ENCODE measurements around the gene ASIC3. TPM values are rescaled to one million over a fixed set of nuclear protein-coding genes. Genes with fewer than 3 reads are reported as not detected.

The ASIC3 gene
- total and polyA plus RNA-seq, 2 of the 8 experiments (the other 6 are each of a cell fraction or from before 2014, with no cell fraction given), result 1.6 to 1.9 TPM

DNA sequence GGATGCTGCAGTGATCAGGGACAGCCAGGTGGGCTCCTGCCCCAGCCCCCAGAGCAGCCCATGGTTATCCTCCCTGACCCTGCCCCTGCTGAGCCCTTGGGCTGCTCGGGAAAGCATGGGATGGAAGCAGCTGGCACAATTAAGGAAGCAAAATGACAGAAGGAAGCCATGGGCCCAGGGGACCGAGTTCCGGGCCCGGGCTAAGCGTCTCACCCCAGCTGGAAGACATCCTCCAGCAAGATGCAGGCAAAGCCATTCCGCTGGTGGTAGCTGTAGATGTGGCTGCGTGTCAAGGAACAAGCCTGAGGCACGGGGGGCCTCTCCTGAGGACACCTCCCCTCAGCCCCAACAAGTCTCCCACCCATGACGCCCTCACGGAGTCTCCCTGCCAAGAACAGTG lies 25.1 kb upstream of the ASIC3 start:
- no peak overlapping the region for H3K9ac ChIP-seq (replicated peaks in 1 of 4; ENCODE audit: extremely low read depth in 1 of 4, low read depth in 3 of 4, low read length in 3 of 4)
- H3K14ac ChIP-seq (ENCODE audit: insufficient read length), result no peak overlapping the region
- H4K91ac ChIP-seq (replicated peaks; ENCODE audit: insufficient read length, low read length), result no peak overlapping the region
- no peaks in the 10 kb centered on the region for H3K79me2 ChIP-seq (ENCODE audit: control insufficient read depth in 1 of 2, insufficient read depth in 2 of 2, low read length in 2 of 2)
- H4K20me1 ChIP-seq (replicated peaks in 1 of 2; ENCODE audit: control insufficient read depth in 1 of 2, insufficient read depth in 2 of 2, low read length in 2 of 2), result no peaks in the 10 kb centered on the region
- WGBS, 2 experiments (ENCODE audit: extremely low coverage in 1 of 2, insufficient coverage in 1 of 2, insufficient read length in 1 of 2, insufficient replicate concordance in 2 of 2, low coverage in 1 of 2, low lambda C conversion rate in 2 of 2, missing lambda C conversion rate in 1 of 2), result 94% methylated on average over 10 of the region's 10 CpGs; no CpG with 5 or more reads in 1 of the 2 experiments
- H4K5ac ChIP-seq (ENCODE audit: insufficient read length, low read depth, low read length), result no peak overlapping the region
- peak overlapping the region; percentile 88; the same call in 1 of the 2 replicates for H2BK15ac ChIP-seq (ENCODE audit: low read length)
- no peak for TF ChIP-seq HDAC2 (IDR thresholded peaks at IDR 0.05; ENCODE audit: borderline replicate concordance in 1 of 2, low read depth in 2 of 2, low read length in 2 of 2)
- TF ChIP-seq CBX8 (IDR thresholded peaks at IDR 0.05; ENCODE audit: borderline replicate concordance, low read depth, low read length), result no peak
- no peak for TF ChIP-seq BRCA1 (IDR thresholded peaks at IDR 0.05; ENCODE audit: low read depth, low read length)
- no peak for TF ChIP-seq RBBP5 (IDR thresholded peaks at IDR 0.05; ENCODE audit: borderline replicate concordance, low read depth, low read length)
- TF ChIP-seq CHD2 (IDR thresholded peaks at IDR 0.05; ENCODE audit: low read length), result no peak
- TF ChIP-seq SP2 (IDR thresholded peaks at IDR 0.05; ENCODE audit: low read length), result no peak
- no peak for TF ChIP-seq KDM1A (IDR thresholded peaks at IDR 0.05; ENCODE audit: borderline replicate concordance, low read length)
- no peak for TF ChIP-seq GABPA (IDR thresholded peaks at IDR 0.05; ENCODE audit: borderline replicate concordance, insufficient read depth, low read length)
- no peak for TF ChIP-seq SRF (IDR thresholded peaks at IDR 0.05; ENCODE audit: low read depth, low read length)
- no peak for TF ChIP-seq BCL11A (IDR thresholded peaks at IDR 0.05; ENCODE audit: low read depth in 2 of 2, low read length in 2 of 2)
- no peak for TF ChIP-seq CEBPB (IDR thresholded peaks at IDR 0.05; ENCODE audit: low read depth, low read length)
- TF ChIP-seq CTBP2 (IDR thresholded peaks at IDR 0.05; ENCODE audit: borderline replicate concordance, insufficient read depth, insufficient read length, low read length), result no peak
- no peak for TF ChIP-seq ZNF274 (IDR thresholded peaks at IDR 0.05; ENCODE audit: borderline replicate concordance, extremely low read depth, low read length)
- no peak overlapping the region for H2BK120ac ChIP-seq (replicated peaks; ENCODE audit: low read depth, low read length)
- H3K79me1 ChIP-seq (ENCODE audit: low read depth, low read length), result no peaks in the 10 kb centered on the region
- no peak overlapping the region for H2AFZ ChIP-seq (ENCODE audit: low read length)
- no peak overlapping the region for H4K8ac ChIP-seq (ENCODE audit: extremely low read depth, insufficient read depth, low read length)
- H3K4me2 ChIP-seq (ENCODE audit: insufficient read depth in 1 of 2, low read depth in 2 of 2, low read length in 2 of 2), result no peak overlapping the region
- no peak overlapping the region for H3K4me3 ChIP-seq (ENCODE audit: extremely low read depth in 1 of 4, insufficient read depth in 2 of 4, low read depth in 3 of 4, low read length in 4 of 4)
- no peak overlapping the region for H2BK5ac ChIP-seq (ENCODE audit: low read depth, low read length)
- no peak for DNase-seq (ENCODE audit: low read depth in 1 of 2, low spot score in 2 of 2)
- no peak for FAIRE-seq
- no peak overlapping the region for H3K4ac ChIP-seq (replicated peaks; ENCODE audit: insufficient read length, low read depth, low read length)
- 0 out of 2 replicates have a peak overlapping the region, but pooled peaks have one; percentile 17 for H2BK12ac ChIP-seq (ENCODE audit: low read depth, low read length)
- ChIA-PET CTCF (ENCODE audit: partially characterized antibody) (interaction anchor here (1.0 to 8.0 kb wide), 4 partner anchors 14 to 88 kb away, joined by 3 to 116 read pairs (median 5); no protein-coding TSS in a partner anchor), POLR2A (ENCODE audit: partially characterized antibody) (no interaction called here)
- peaks cover 10% of the 10 kb centered on the region; the same call in 1 of the 2 replicates for H3K23me2 ChIP-seq (ENCODE audit: low read depth, low read length)
- no peak overlapping the region for H3K56ac ChIP-seq (replicated peaks; ENCODE audit: insufficient read length, low read depth, low read length)
- H3K4me1 ChIP-seq (replicated peaks in 1 of 4; ENCODE audit: control insufficient read depth in 3 of 4, insufficient read depth in 4 of 4, low read length in 3 of 4), result peaks cover 0 to 18% (median 14%) of the 10 kb centered on the region in 4 experiments; a peak in 5 of 7 replicates
- no peak overlapping the region; the same call in 1 of the 2 replicates for H2AK5ac ChIP-seq (ENCODE audit: low read depth, low read length)
- H3K23ac ChIP-seq (ENCODE audit: insufficient read length), result no peak overlapping the region
- H2BK20ac ChIP-seq (ENCODE audit: low read length), result no peak overlapping the region
- no peak overlapping the region for H3K27ac ChIP-seq (ENCODE audit: low read depth, low read length)
- H3K18ac ChIP-seq (ENCODE audit: extremely low read depth, low read length), result no peak overlapping the region
- H3K27me3 ChIP-seq (replicated peaks in 1 of 4; ENCODE audit: control insufficient read depth in 3 of 4, extremely low read depth in 1 of 4, insufficient read depth in 3 of 4, low read length in 3 of 4), result peaks cover 8 to 31% (median 27%) of the 10 kb centered on the region in 4 experiments
- H3K36me3 ChIP-seq (ENCODE audit: control insufficient read depth in 2 of 4, insufficient read depth in 4 of 4, low read length in 3 of 4), result no peaks in the 10 kb centered on the region
- no peaks in the 10 kb centered on the region for H3K9me3 ChIP-seq (ENCODE audit: insufficient read depth in 2 of 2, low read depth in 1 of 2, low read length in 1 of 2)
